GM12878 (cell line): Measurements from ENCODE around the gene FTO.

Source experiments
- CEBPZ ChIP-seq: fragments of 150-350 bp; IDR thresholded peaks from 2 replicates; pipeline ENCODE4 v1.6.1; 2016; ENCODE audit warnings: low read depth, low read length
- CTCF ChIP-seq, 3 experiments: IDR thresholded peaks in 2 of 3; conservative IDR thresholded peaks in 1 of 3; 2 replicates each; pipeline ENCODE4 v1.5.1; 2011; ENCODE audit warnings: low read depth in 3 of 3, low read length in 3 of 3, mild to moderate bottlenecking in 3 of 3, control low read depth in 2 of 3, moderate library complexity in 2 of 3, inconsistent platforms in 1 of 3, mixed read lengths in 1 of 3; ENCODE audit not compliant: control insufficient read depth in 2 of 3, insufficient read depth in 1 of 3; ENCODE audit errors: extremely low read depth in 1 of 3
- EGR1 ChIP-seq, 2 experiments: IDR thresholded peaks; 1 replicate in 1 of 2; 2 replicates in 1 of 2; pipeline ENCODE4 v1.6.1; 2011 to 2012; ENCODE audit warnings: low read depth in 2 of 2, low read length in 2 of 2, borderline replicate concordance in 1 of 2, mild to moderate bottlenecking in 1 of 2, moderate library complexity in 1 of 2
- FOXK2 ChIP-seq: fragments of 450-650 bp; IDR thresholded peaks from 2 replicates; pipeline ENCODE4 v1.6.1; 2017; ENCODE audit warnings: mild to moderate bottlenecking, moderate library complexity
- TF ChIP-seq, protein P1 (sequence below): IDR thresholded peaks from 2 replicates; pipeline ENCODE4 v1.6.1; 2011; ENCODE audit warnings: mild to moderate bottlenecking, low read depth, low read length, moderate library complexity; ENCODE audit not compliant: insufficient replicate concordance

DNA sequence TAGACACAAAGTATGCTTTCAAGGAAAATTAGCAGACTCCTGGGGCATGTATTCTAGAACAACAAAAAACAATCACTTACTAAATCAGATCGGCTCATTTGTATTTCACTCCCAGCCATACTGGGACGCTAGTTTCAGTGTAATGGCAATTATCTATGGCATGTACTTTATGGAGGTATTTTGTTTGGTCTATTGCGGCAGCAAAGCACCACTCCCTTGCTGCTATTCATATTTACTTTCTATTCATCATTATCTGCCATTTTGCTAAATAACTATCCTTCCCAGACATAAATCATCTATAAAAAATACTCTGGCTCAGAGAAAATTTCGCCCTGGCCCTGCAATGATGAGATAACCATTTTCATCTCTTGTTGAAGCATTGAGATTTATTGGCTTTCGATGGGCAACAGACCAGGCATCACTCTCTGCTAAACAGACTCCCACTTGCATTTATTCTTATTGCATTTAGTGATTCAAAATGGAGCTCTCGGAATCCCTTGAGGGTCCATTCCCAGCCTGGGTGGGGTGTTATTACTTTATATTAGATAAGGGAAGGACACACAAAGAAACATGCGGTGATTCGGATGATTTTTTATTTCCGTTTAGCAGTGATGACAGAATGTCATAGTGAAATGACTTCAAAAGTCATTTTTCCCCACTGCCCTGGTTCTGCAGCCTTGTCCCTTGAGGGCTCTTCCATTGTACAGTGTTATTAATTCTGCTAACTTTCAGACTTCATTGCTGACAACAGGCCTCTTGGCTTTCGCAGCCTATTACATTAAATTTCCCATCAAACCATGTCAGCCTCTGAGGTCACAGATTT, 356.9 kb downstream of the FTO start:
- no peak for TF ChIP-seq FOXK2
- no peak for TF ChIP-seq CTCF (IDR thresholded peaks at IDR 0.05 in 2 of 3, conservative IDR thresholded peaks at IDR 0.05 in 1 of 3; ENCODE audit: control insufficient read depth in 2 of 3, extremely low read depth in 1 of 3, insufficient read depth in 1 of 3, low read depth in 3 of 3, low read length in 3 of 3)
- TF ChIP-seq, protein P1, sequence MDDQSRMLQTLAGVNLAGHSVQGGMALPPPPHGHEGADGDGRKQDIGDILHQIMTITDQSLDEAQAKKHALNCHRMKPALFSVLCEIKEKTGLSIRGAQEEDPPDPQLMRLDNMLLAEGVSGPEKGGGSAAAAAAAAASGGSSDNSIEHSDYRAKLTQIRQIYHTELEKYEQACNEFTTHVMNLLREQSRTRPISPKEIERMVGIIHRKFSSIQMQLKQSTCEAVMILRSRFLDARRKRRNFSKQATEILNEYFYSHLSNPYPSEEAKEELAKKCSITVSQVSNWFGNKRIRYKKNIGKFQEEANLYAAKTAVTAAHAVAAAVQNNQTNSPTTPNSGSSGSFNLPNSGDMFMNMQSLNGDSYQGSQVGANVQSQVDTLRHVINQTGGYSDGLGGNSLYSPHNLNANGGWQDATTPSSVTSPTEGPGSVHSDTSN, result no peak
- no peak for TF ChIP-seq EGR1 (IDR thresholded peaks at IDR 0.05; ENCODE audit: borderline replicate concordance in 1 of 2, low read depth in 2 of 2, low read length in 2 of 2)
- no peak for TF ChIP-seq CEBPZ
